Upper lobe of left lung (tissue), 6 donors: ENCODE results near the gene DGCR8. TPM values are rescaled to one million over a fixed set of nuclear protein-coding genes. Genes with fewer than 3 reads are reported as not detected.
A peak's percentile ranks its signal among the peaks of the same experiment; 100 is the strongest.

Source experiments
- ATAC-seq, 2 donors: fragments of 200-7000 bp; cut with Tn5 transposase; one replicate each; pipeline ENCODE4 v1.9.1; 2022; ENCODE audit warnings: mild to moderate bottlenecking in 2 of 2, moderate library complexity in 2 of 2; ENCODE audit not compliant: low FRiP score in 2 of 2
- DNase-seq, 2 donors: peaks; one replicate each; pipeline ENCODE4 v3.0.0-alpha.2; 2019 to 2020
- H3K27ac ChIP-seq, 4 donors: fragments of 200-600 bp; sonication (generic); one replicate each; pipeline ENCODE4 v1.5.1; 2016 to 2019
- H3K27me3 ChIP-seq, 4 donors: fragments of 200-600 bp; sonication (generic); one replicate each; pipeline ENCODE4 v1.5.1; 2017 to 2019
- H3K36me3 ChIP-seq, 4 donors: fragments of 200-600 bp; sonication (generic); one replicate each; pipeline ENCODE4 v1.5.1; 2016 to 2019
- H3K4me1 ChIP-seq, 4 donors: fragments of 200-600 bp; sonication (generic); one replicate each; pipeline ENCODE4 v1.5.1; 2018 to 2019
- H3K4me3 ChIP-seq, 4 donors: fragments of 200-600 bp; sonication (generic); one replicate each; pipeline ENCODE4 v1.5.1; 2017 to 2019; ENCODE audit warnings: mild to moderate bottlenecking in 2 of 4, moderate library complexity in 1 of 4
- H3K9me3 ChIP-seq, 4 donors: fragments of 200-600 bp; sonication (generic); one replicate each; pipeline ENCODE4 v1.5.1; 2018 to 2019
- EP300 ChIP-seq, 4 donors: sonication (generic); formaldehyde crosslinking; IDR thresholded peaks; one replicate each; pipeline ENCODE4 v1.5.1; 2017; ENCODE audit warnings: antibody characterized with exemption in 4 of 4, control low read depth in 2 of 4
- POLR2A ChIP-seq, 4 donors: fragments of 450-650 bp; IDR thresholded peaks; one replicate each; pipeline ENCODE4 v1.5.1; 2016 to 2017; ENCODE audit warnings: antibody characterized with exemption in 4 of 4, mild to moderate bottlenecking in 2 of 4
- POLR2AphosphoS5 ChIP-seq, 2 donors: sonication (generic); formaldehyde crosslinking; IDR thresholded peaks; one replicate each; pipeline ENCODE4 v1.5.1; 2017; ENCODE audit warnings: antibody characterized with exemption in 2 of 2
- WGBS, 2 donors: methylation state at CpG; one replicate each; pipeline ENCODE4 v1.1.5; 2017 to 2018; 5-methylcytosine and 5-hydroxymethylcytosine counted together
- total RNA-seq, 6 donors: library from RNA; depleted of rRNA in 4 of 6; stranded (reverse); fragments of >200 nt in 4 of 6; gene quantifications; one replicate each; pipeline versions ENCODE4 v1.1.0 to v1.2.1, GENCODE V29; 2016 to 2021
- TF ChIP-seq, protein P1 (sequence below), 6 experiments: fragments of 450-650 bp in 4 of 6; fragments of 200-600 bp in 2 of 6; sonication (generic) in 2 of 6; IDR thresholded peaks; one replicate each; pipeline ENCODE4 v1.5.1; 2016 to 2019; ENCODE audit warnings: antibody characterized with exemption in 6 of 6
- donor health status: DM: no; HTN: no; CAD: no; lungs with moderate emphysema.
- donor health status: DM: no; HTN: yes; CAD: no; lungs with severe emphysema.

The DGCR8 gene
- total RNA-seq, 6 donors from 2014 or later: 27.7 to 95.3 (median 33.1) TPM

DNA sequence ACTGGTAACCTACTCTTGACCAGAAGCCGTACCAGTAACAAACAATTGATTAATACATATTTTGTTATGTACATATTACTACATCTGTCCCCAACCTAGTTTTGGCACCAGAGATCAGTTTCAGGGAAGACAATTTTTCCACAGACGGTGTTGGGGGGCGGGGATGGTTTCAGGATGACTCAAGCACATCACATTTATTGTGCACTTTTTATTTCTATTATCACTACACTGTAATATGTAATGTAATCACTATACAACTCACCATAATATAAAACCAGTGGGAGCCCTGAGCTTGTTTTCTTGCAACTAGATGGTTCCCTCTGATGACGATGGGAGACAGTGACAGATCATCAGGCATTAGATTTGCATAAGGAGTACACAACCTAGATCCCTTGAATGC lies 15.5 kb downstream of the DGCR8 start:
- 90 to 94% methylated on average over 4 of the region's 4 CpGs for WGBS, 2 donors
- no peaks in the 10 kb centered on the region for H3K9me3 ChIP-seq
- ATAC-seq: no peak
- H3K27ac ChIP-seq: no peak overlapping the region
- H3K4me1 ChIP-seq: no peaks in the 10 kb centered on the region
- peaks cover 38 to 99% (median 81%) of the 10 kb centered on the region in 4 donors for H3K36me3 ChIP-seq
- no peak for TF ChIP-seq POLR2A (IDR thresholded peaks at IDR 0.05)
- TF ChIP-seq POLR2AphosphoS5 (IDR thresholded peaks at IDR 0.05): no peak
- TF ChIP-seq, protein P1, sequence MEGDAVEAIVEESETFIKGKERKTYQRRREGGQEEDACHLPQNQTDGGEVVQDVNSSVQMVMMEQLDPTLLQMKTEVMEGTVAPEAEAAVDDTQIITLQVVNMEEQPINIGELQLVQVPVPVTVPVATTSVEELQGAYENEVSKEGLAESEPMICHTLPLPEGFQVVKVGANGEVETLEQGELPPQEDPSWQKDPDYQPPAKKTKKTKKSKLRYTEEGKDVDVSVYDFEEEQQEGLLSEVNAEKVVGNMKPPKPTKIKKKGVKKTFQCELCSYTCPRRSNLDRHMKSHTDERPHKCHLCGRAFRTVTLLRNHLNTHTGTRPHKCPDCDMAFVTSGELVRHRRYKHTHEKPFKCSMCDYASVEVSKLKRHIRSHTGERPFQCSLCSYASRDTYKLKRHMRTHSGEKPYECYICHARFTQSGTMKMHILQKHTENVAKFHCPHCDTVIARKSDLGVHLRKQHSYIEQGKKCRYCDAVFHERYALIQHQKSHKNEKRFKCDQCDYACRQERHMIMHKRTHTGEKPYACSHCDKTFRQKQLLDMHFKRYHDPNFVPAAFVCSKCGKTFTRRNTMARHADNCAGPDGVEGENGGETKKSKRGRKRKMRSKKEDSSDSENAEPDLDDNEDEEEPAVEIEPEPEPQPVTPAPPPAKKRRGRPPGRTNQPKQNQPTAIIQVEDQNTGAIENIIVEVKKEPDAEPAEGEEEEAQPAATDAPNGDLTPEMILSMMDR (IDR thresholded peaks at IDR 0.05): no peak
- no peak for TF ChIP-seq EP300 (IDR thresholded peaks at IDR 0.05)
- H3K27me3 ChIP-seq: no peaks in the 10 kb centered on the region
- no peak overlapping the region for H3K4me3 ChIP-seq
- DNase-seq: no peak

DNA sequence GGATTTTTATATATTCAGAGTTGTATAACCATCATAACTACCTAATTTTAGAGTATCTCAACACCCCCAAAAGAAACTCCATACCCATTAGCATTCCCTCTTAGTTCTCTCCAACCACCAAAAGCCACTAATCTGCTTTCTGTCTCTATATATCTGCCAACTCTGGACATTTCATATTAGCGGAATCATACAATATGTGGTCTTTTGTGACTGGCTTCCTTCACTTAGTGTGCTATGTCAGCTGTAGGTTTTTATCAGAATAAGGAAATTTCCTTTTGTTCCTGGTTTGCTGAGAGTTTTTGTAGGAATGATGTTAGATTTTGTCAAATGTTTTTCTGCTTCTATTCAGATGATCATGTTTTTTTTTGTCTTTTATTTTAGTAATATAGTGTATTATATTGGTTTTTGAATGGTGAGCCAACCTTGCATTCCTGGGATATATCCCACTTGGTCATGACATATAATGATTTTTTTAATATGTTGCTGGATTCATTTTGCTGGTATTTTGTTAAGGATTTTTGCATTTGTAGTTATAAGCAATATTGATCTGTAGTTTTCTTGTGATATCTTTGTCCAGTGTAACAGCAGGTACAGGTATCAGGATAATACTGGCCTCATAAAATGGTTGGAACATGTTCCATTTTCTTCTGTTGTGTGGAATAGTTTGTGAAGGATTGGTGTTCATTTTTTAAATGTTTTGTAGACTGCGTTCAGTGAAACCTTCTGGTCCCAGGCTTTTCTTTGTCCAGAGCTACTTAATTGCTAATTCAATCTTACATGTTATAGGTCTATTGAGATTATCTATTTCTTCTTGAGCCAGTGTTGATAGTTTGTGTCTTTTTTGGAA lies 16.8 kb downstream of the DGCR8 start:
- Histone ChIP-seq H3K36me3 (peaks cover 30 to 99% (median 81%) of the 10 kb centered on the region in 4 donors), H3K4me1 (no peaks in the 10 kb centered on the region), H3K27ac (no peak overlapping the region), H3K4me3 (no peak overlapping the region), H3K27me3 (no peaks in the 10 kb centered on the region), H3K9me3 (no peaks in the 10 kb centered on the region)
- no peak for DNase-seq
- ATAC-seq: no peak
- WGBS, 2 donors: 93 to 98% methylated on average over 2 of the region's 2 CpGs
- TF ChIP-seq POLR2A (IDR thresholded peaks at IDR 0.05) (no peak), POLR2AphosphoS5 (IDR thresholded peaks at IDR 0.05) (no peak), EP300 (IDR thresholded peaks at IDR 0.05) (no peak)
- TF ChIP-seq, protein P1 (IDR thresholded peaks at IDR 0.05): no peak

DNA sequence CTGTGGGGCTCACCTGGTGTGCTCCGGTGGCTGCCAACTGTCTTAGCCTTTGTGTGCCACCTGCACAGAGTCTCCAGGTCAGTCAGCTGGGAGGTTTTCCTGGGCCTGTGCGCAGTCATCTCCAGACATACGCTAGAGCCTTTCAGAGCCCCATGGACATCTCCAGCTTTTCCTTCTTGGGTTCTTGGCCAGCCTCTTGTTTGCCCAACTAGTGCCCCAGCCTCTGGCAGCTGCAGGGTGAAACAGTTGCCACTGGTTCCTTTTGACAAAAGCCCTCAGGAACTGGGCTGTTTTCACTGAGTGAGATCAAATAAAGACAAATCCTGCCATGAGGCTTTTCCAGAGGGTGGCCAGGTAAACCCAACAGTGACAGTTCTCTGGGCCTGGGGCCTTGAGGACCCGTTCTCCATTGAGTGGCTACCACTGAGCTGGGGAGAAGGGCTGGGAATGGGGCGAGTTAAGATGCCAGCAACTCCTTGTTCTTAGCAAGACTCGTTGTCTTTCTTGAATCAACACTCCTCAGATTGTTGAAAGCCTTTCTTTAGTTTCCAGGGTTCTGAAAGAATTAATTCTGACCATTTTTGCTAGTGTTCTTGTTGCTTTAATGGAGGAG lies 19.2 kb downstream of the DGCR8 start:
- no peak overlapping the region for H3K4me3 ChIP-seq
- H3K4me1 ChIP-seq: no peaks in the 10 kb centered on the region
- no peaks in the 10 kb centered on the region for H3K9me3 ChIP-seq
- no peak for ATAC-seq
- no peak for TF ChIP-seq POLR2AphosphoS5 (IDR thresholded peaks at IDR 0.05)
- no peak overlapping the region for H3K27ac ChIP-seq
- WGBS, 2 donors: 87 to 95% methylated on average over 5 to 6 of the region's 6 CpGs
- no peak for DNase-seq
- no peaks in the 10 kb centered on the region for H3K27me3 ChIP-seq
- H3K36me3 ChIP-seq: peaks cover 22 to 94% (median 59%) of the 10 kb centered on the region in 4 donors

DNA sequence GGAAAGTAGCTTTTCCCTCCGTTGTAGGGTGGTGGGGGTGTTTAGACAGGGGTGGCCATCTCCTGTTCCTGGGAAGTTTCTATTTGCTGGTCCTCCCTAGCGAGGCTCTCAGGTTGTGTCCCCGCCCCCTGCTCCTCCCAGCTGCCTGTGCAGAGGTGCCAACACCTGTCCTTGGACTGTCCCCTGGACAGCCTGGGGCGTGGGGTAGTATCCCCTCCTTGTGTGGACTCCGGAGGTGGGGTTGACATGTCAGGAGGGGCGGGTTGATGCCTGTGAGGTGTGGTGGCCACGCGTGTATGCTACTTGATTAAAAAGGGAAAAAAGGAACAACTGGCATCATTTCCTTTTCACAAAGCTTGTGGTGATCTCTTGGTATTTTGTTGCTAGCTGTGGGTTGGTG lies 21.6 kb downstream of the DGCR8 start:
- Histone ChIP-seq H3K4me1 (no peaks in the 10 kb centered on the region), H3K27me3 (no peaks in the 10 kb centered on the region), H3K9me3 (no peaks in the 10 kb centered on the region), H3K36me3 (peaks cover 16 to 94% (median 60%) of the 10 kb centered on the region in 4 donors), H3K4me3 (no peak overlapping the region), H3K27ac (no peak overlapping the region)
- no peak for ATAC-seq
- TF ChIP-seq POLR2AphosphoS5 (IDR thresholded peaks at IDR 0.05) (no peak), POLR2A (IDR thresholded peaks at IDR 0.05) (no peak), EP300 (IDR thresholded peaks at IDR 0.05) (no peak)
- TF ChIP-seq, protein P1 (IDR thresholded peaks at IDR 0.05): no peak
- peak in 1 of 2 donors; percentile 26 for DNase-seq
- WGBS, 2 donors: 71 to 82% methylated on average over 8 of the region's 8 CpGs

DNA sequence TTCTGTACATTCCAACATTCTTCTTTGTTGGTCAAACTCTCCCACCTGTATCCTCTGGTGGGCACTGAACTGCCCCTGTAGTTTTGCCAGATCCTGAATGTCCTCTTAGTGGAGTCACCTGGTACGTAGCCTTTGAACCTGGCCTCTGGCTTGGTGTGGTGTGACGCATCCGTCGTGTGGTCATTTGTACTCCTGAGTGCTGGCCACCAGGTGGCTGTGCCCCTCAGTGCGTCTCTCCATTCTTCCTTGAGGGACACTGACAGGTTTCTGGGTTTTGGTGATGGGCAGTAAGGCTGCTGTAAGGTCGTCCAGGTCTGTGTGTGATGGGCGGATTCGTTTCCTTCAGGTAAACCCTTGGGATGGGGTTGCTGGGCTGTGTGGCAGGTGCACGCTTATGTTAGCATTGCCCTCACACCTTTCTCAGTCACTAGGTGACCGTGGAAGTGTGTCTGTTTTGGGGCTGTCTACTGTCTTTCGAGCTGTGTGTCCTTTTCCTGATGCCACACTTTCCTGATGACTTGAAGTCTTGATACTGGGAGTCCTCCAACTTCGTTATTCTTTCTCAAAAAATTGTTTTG lies 22.3 kb downstream of the DGCR8 start:
- TF ChIP-seq EP300 (IDR thresholded peaks at IDR 0.05): no peak
- TF ChIP-seq, protein P1 (IDR thresholded peaks at IDR 0.05): no peak
- no peak for TF ChIP-seq POLR2AphosphoS5 (IDR thresholded peaks at IDR 0.05)
- no peak for TF ChIP-seq POLR2A (IDR thresholded peaks at IDR 0.05)
- H3K9me3 ChIP-seq: no peaks in the 10 kb centered on the region
- no peaks in the 10 kb centered on the region for H3K27me3 ChIP-seq
- no peak overlapping the region for H3K27ac ChIP-seq
- H3K4me3 ChIP-seq: no peak overlapping the region
- DNase-seq: no peak
- WGBS, 2 donors: 94 to 98% methylated on average over 10 to 12 of the region's 12 CpGs
- H3K36me3 ChIP-seq: peaks cover 22 to 95% (median 63%) of the 10 kb centered on the region in 4 donors
- no peak for ATAC-seq
- H3K4me1 ChIP-seq: no peaks in the 10 kb centered on the region
